22Rv1 (cell line): Measurements from ENCODE around the gene NIPAL4.

Experiments
- ZFX ChIP-seq: fragments of 450-650 bp; IDR thresholded peaks from 2 replicates; pipeline ENCODE4 v1.6.1; 2017; ENCODE audit warnings: antibody characterized with exemption, borderline replicate concordance
- TF ChIP-seq, protein P1 (sequence below): fragments of 450-650 bp; IDR thresholded peaks from 2 replicates; pipeline ENCODE4 v1.5.1; 2017; ENCODE audit warnings: mild to moderate bottlenecking

DNA sequence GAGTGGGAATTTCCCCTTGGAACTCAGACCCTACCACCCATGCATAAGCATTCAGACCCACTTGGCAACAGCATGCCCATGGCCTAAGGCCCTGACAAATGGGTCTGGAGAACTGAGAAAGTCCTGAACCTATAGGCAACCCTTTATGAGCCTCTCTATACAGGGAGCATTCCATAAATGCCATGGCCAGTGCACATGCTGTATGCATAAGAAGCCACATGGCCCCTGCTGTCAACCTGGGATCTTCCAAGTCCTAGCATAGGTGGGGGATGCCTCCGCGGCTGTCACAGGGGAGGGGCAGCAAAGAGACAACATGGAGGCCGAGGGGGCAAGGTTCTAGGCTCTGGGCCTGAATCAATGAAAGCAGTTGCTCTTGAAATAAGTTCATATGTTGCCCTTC lies 8.2 kb upstream of the NIPAL4 start:
- TF ChIP-seq, protein P1, sequence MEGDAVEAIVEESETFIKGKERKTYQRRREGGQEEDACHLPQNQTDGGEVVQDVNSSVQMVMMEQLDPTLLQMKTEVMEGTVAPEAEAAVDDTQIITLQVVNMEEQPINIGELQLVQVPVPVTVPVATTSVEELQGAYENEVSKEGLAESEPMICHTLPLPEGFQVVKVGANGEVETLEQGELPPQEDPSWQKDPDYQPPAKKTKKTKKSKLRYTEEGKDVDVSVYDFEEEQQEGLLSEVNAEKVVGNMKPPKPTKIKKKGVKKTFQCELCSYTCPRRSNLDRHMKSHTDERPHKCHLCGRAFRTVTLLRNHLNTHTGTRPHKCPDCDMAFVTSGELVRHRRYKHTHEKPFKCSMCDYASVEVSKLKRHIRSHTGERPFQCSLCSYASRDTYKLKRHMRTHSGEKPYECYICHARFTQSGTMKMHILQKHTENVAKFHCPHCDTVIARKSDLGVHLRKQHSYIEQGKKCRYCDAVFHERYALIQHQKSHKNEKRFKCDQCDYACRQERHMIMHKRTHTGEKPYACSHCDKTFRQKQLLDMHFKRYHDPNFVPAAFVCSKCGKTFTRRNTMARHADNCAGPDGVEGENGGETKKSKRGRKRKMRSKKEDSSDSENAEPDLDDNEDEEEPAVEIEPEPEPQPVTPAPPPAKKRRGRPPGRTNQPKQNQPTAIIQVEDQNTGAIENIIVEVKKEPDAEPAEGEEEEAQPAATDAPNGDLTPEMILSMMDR = no peak
- TF ChIP-seq ZFX = no peak
